Stimulated activated CD4-positive, alpha-beta T cell treated with anti-CD3 and anti-CD28 coated beads, Interleukin-12 subunit alpha, Interleukin-12 subunit beta, amount 100 ng/mL, for 24 hours (primary cell): Measurements from ENCODE around the gene ASAP2.
"Not testable (repeated sequence)": the region's sequence is repeated elsewhere in the genome, so short reads cannot be mapped to it uniquely, and the experiment has no call there.

Experiments used
- DNase-seq, 2 experiments: peaks; one replicate each; pipeline ENCODE4 v3.0.0-alpha.2; 2020; ENCODE audit warnings: low read depth in 2 of 2

ASAP2 gene

GRCh38 chr2:9251154-9252001 lies 44.8 kb downstream of the ASAP2 start:
- DNase-seq, result no peak

DNA sequence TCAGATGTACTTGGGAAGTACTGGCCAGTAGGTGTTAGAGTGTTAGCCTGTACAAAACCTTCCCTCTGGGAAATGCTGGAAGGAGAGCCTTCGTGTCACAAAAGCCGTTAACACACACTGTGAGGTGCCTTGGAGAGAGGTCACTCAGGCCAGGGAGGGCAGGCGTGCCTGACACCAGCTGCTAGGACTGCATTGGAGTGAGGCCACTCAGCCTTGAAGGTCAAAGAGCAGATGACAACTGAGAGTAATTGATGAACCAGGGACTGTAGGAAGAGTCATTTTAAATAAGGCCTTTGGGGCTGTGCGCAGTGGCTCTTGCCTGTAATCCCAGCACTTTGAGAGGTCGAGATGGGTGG lies 45.4 kb downstream of the ASAP2 start:
- DNase-seq, result no peak

DNA sequence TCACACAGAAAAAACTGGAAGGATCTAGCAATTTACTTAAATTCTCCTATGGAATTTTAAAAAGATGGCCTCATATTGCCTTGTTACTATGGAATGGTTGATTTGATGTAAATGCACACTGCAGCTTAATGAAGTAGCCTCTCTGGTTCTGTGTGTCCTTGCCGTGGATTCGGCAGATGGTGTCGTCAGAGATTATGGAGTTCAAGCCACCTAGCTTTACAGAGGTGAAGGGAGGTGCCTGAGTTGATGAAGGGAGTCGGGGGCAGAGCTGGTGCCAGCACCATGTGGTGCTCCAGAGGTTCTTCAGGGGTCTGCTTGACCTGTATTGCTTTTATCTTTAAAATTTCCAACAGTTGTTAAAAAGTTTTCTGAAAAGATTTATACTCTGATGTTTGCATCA lies 48.8 kb downstream of the ASAP2 start:
- DNase-seq, result no peak

- no peak for DNase-seq
Observed at GRCh38 chr2:9256147-9256546, 49.5 kb downstream of the ASAP2 start.

DNA sequence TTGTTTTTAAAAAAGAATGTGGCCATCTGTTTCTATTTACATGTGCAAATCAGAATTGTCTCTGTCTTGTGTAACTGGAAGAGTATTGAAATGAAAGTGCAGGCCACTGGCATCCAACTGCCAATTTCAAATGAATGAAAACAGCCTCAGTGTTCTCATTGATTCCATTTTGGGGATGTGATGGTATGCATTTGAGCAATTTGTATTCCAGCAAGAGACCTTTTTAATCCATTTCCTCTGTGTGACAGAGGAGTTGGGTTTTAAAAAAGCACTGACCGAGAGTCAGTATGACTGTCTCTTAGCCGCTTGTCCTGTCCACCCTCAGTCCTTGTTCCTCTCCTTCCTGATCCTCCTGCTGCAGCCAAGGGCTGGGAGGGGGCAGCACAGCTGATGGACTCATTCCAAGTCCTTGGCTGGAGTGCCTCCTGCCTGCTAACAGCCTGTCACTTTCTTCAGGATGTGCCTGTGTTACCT lies 50.0 kb downstream of the ASAP2 start:
- DNase-seq, result no peak

DNA sequence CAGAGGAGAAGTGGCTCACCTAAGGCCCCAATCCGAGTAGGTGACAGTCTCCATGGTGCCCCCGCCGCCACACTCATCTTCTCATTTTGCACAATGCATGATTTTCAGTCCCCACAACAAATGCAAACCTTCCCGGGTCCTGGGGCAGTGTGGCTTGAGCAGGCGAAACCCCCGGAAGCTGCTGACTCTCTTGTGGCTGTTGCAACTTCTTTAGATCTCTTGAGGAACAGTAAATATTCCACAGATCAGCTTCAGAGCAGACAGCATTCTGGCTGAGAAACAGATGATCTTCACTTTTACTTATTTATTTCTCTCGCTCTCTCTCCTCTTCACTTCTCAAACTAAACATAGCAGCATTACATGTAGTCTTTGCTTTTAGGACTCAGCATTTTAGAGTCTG lies 51.9 kb downstream of the ASAP2 start:
- no peak for DNase-seq

DNA sequence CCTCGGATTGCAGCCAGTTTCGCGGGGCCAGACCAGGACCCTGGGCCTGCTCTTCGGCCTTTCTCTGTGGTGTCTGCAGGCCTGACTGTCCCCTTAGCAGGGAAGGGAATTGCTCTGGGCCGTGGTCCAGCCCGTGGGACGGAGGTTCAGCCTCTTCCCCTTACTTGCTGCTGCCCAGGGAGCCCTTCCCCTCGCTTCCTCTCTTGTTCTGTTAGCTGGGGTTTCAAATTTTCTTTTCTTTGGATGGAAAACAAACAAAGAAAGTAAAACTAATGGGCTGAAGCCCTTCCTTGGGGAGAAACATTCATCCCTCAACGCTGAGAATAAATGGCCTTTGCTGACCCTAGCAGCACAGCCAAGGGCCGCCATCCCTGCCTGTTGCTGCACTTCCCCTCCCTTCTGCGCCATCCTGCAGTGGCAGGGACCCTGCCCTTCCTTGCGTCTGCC lies 52.4 kb downstream of the ASAP2 start:
- no peak for DNase-seq

- no peak for DNase-seq
Observed at GRCh38 chr2:9260464-9260918, 53.9 kb downstream of the ASAP2 start.

DNA sequence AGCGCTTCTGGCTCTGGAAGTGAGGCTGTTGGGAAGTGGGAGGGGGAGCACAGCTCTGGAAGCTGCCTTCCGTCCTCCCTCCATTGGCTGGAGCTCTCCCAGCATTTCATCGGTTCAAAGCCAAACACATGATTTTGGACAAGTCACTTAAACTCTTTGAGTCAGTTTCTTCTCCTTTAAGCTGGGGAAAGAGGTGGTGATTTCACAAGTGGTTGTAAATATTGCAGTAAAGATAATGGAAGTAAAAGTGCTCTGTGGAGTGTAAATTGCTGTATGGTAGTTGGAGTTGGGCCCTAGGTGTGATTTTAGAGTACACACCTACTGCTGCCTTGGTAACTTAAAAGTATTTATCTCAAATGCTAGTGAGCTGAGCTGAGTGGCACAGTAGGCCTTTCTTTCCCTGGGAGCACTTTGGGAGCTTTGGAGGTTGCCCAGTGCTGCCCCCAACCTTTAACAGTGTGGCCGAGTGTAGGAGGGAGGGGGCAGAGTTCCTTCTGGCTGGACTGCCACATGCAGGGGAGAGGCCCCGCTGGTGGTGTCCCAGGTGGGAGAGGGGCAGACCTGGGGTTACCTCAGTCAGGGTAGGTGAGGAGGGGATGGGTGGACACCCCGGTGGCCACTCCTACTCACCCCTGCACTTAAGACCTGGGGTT lies 54.7 kb downstream of the ASAP2 start:
- no peak for DNase-seq

GRCh38 chr2:9262671-9263171 lies 56.1 kb downstream of the ASAP2 start:
- DNase-seq, result no peak

DNA sequence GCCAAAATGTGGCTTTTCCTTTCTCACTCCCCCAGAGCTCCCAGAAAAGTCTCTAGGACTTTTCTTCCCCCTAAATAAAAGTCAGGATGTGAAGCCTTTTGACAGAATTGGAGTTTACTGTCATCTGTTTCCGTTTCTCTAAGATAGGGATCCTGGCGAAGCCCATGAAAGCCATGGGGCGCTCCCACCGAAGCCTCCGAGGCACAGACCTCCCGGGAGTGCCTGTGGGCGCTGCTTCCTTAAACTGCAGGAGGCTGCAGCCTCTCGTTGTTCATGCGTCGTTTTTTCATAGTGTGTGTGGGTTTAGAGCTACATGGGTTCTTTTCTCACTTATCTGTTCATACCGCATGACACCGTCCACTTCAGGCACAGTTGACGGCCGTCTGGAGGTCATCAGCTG lies 56.8 kb downstream of the ASAP2 start:
- DNase-seq, result no peak

GRCh38 chr2:9264301-9264700 lies 57.7 kb downstream of the ASAP2 start:
- no peak for DNase-seq

- no peak for DNase-seq
Observed at GRCh38 chr2:9266711-9267110, 60.1 kb downstream of the ASAP2 start.

- DNase-seq, result not testable (repeated sequence)
Observed at GRCh38 chr2:9267286-9267685, 60.7 kb downstream of the ASAP2 start.

DNA sequence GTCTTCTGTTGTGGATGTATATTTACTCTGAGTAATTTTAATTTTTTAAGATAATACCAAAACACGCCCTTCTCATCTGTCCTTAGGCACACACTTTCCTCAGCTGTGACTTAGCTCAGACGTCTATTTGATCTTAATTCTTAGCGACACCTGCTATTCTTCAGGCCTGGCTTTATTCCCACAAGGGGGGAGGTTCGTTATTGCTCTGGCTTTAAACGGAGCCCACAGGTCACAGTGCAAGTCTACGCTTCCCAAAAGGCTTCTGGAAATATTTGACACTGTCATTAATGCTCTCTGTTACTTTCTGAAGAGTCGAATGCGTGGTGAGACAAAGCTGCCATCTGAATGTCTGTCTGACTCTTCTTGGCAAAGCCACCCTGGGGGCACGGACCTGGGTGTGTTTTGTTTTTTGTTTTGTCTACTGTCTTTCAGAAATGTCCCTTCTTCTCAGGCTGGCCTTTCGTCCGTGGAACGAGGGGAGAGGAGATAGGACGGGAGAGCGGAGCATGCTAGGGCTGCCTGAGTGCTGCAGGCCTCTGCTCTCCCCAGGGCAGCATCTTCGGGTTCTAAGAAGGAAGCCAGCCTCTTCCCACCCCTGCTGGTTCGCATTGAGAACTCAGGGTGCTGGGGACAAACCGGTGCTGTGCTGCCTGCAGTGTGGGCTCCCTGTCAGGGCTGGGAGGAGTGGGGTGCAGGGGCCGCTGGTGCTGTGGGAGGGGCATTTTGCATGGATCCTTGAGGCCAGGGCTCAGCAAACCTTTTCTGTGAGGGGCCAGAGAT lies 61.9 kb downstream of the ASAP2 start:
- DNase-seq, result no peak

DNA sequence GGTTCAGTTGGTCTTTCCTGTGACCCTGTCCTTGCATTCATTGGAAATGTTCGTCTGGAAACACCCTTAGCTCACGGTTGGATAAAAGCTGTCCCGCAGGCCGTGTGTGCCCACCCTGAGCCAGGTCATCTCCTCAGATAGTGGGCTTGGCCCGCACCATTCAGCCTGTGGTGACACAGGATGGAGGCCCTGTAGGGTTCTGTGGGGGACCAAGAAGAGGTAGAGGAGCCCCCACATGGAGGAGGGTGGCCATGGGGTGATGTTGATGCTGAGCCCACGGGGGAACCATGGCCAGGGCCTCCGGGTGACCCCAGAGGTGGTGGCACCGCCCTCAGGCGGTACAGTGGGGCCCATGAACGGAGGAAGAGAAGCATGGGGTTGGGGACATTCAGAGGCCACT lies 62.7 kb downstream of the ASAP2 start:
- no peak for DNase-seq

- DNase-seq, result no peak
Observed at GRCh38 chr2:9269695-9270360, 63.2 kb downstream of the ASAP2 start.

GRCh38 chr2:9271091-9271490 lies 64.5 kb downstream of the ASAP2 start:
- no peak for DNase-seq

DNA sequence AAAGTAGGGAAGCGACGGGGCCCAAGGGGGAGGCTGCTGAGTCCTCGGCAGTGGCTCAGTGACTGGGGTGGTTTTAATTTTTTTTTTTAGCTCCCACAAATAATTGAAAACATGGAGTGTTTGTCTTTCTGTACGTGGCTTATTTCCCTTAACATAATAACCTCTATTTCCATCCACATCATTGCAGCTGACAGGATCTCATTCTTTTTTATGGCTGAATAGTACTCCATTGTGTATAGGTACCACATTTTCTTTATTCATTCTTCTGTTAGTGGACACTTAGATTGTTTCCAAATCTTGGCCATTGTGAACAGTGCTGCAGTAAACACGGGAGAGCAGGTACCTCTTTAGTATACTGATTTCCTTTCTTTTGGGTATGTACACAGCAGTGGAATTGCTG lies 65.1 kb downstream of the ASAP2 start:
- no peak for DNase-seq

DNA sequence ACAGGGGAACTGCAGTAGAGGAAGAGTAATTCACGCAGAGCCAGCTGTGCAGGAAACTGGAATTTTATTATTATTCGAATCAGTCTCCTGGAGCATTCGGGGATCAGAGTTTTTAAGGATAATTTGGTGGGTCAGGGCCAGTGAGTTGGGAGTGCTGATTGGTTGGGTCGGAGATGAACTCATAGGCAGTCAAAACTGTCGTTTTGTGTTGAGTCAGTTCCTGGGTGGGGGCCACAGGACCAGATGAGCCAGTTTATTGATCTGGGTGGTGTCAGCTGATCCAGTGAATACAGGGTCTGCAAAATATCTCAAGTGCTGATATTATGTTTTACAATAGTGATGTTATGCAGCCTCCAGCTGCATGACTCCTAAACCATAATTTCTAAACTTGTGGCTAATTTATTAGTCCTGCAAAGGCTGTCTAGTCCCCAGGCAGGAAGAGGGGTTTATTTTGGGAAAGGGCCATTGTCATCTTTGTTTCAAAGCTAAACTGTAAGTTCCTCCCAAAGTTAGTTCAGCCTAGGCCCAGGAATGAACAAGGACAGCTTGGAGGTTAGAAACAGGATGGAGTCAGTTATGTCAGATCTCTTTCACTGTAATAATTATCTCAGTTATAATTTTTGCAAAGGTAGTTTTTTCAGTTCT lies 67.0 kb downstream of the ASAP2 start:
- no peak for DNase-seq

GRCh38 chr2:9274701-9275343 lies 68.2 kb downstream of the ASAP2 start:
- DNase-seq, result no peak
